K562 (cell line): Measurements from ENCODE around the gene TXNRD2. TPM values are rescaled to one million over a fixed set of nuclear protein-coding genes. Genes with fewer than 3 reads are reported as not detected.

ENCODE experiments used
- CEBPB ChIP-seq: fragments of 450-650 bp; IDR thresholded peaks from 2 replicates; pipeline ENCODE4 v1.6.1; 2016; ENCODE audit warnings: missing genetic modification characterization, missing compliant biosample characterization
- CREB3L1 ChIP-seq: fragments of 450-650 bp; IDR thresholded peaks from 2 replicates; pipeline ENCODE4 v1.6.1; 2014; ENCODE audit warnings: low read depth, mild to moderate bottlenecking, moderate library complexity, borderline replicate concordance
- CREM ChIP-seq: IDR thresholded peaks from 2 replicates; pipeline ENCODE4 v1.6.1; 2014; ENCODE audit warnings: antibody characterized with exemption, low read depth
- DNMT1 ChIP-seq: fragments of 450-650 bp; IDR thresholded peaks from 2 replicates; pipeline ENCODE4 v1.6.1; 2016; ENCODE audit warnings: antibody characterized with exemption, mild to moderate bottlenecking
- E2F8 ChIP-seq: fragments of 450-650 bp; IDR thresholded peaks from 2 replicates; pipeline ENCODE4 v1.7.1; 2018; ENCODE audit warnings: mild to moderate bottlenecking, low read depth; ENCODE audit not compliant: partially characterized antibody
- ETS1 ChIP-seq: conservative IDR thresholded peaks from 2 replicates; pipeline ENCODE4 v1.6.1; 2011; ENCODE audit warnings: low read depth, mild to moderate bottlenecking, low read length; ENCODE audit not compliant: control insufficient read depth
- ETV6 ChIP-seq, 3 experiments: fragments of 150-350 bp in 1 of 3; sonication (generic) in 1 of 3; formaldehyde crosslinking in 1 of 3; IDR thresholded peaks; 2 replicates each; pipeline versions ENCODE4 v1.6.1 to v1.8.0; 2014 to 2022; ENCODE audit warnings: borderline replicate concordance in 2 of 3, low read depth in 2 of 3, antibody characterized with exemption in 1 of 3, low read length in 1 of 3, mild to moderate bottlenecking in 1 of 3, missing genetic modification reagents in 1 of 3
- HDAC8 ChIP-seq: fragments of 450-650 bp; IDR thresholded peaks from 2 replicates; pipeline ENCODE4 v1.6.1; 2016; ENCODE audit warnings: mild to moderate bottlenecking, missing genetic modification characterization, moderate library complexity, missing compliant biosample characterization
- HMGN3 ChIP-seq: IDR thresholded peaks from 2 replicates; pipeline ENCODE4 v1.6.1; 2011; ENCODE audit warnings: borderline replicate concordance, low read depth, mild to moderate bottlenecking, mixed read lengths, low read length; ENCODE audit not compliant: insufficient read length; ENCODE audit errors: extremely low read depth
- HNRNPLL ChIP-seq: fragments of 200-400 bp; formaldehyde crosslinking; IDR thresholded peaks from 2 replicates; pipeline ENCODE4 v1.6.1; 2017; ENCODE audit warnings: low read length, low read depth, mild to moderate bottlenecking; ENCODE audit not compliant: poor library complexity, severe bottlenecking
- HSF4 ChIP-seq: fragments of 250-450 bp; sonication (Bioruptor Pico); IDR thresholded peaks from 2 replicates; pipeline ENCODE4 v2.1.2; 2022; ENCODE audit warnings: mild to moderate bottlenecking, moderate library complexity, borderline replicate concordance
- PHF20 ChIP-seq: fragments of 450-650 bp; IDR thresholded peaks from 2 replicates; pipeline ENCODE4 v1.6.1; 2018; ENCODE audit not compliant: partially characterized antibody
- POLR2G ChIP-seq: fragments of 200-400 bp; formaldehyde crosslinking; IDR thresholded peaks from 2 replicates; pipeline ENCODE4 v1.6.1; 2017; ENCODE audit warnings: low read depth, mild to moderate bottlenecking, antibody characterized with exemption, low read length, moderate library complexity
- SRF ChIP-seq, 2 experiments: fragments of 250-450, 450-650 bp in 1 of 2; sonication (Bioruptor Pico) in 1 of 2; sonication (generic) in 1 of 2; formaldehyde crosslinking; IDR thresholded peaks; 2 replicates each; pipeline versions ENCODE4 v1.5.0 to v1.5.1; 2020 to 2022; ENCODE audit warnings: mild to moderate bottlenecking in 1 of 2, missing genetic modification reagents in 1 of 2
- TCF15 ChIP-seq: fragments of 250-450 bp; sonication (Bioruptor Pico); IDR thresholded peaks from 2 replicates; pipeline ENCODE4 v1.8.0; 2022; ENCODE audit warnings: moderate library complexity, mild to moderate bottlenecking, inconsistent platforms
- ZNF395 ChIP-seq: fragments of 200-800 bp; sonication (Bioruptor generic); IDR thresholded peaks from 2 replicates; pipeline ENCODE4 v1.6.1; 2017; ENCODE audit warnings: missing genetic modification characterization, missing compliant biosample characterization
- ZNF57 ChIP-seq: fragments of 450-650 bp; formaldehyde crosslinking; IDR thresholded peaks from 2 replicates; pipeline ENCODE4 v1.4.0; 2020; ENCODE audit warnings: mild to moderate bottlenecking, moderate library complexity
- ZNF696 ChIP-seq: fragments of 250-450 bp; sonication (Bioruptor Pico); conservative IDR thresholded peaks from 2 replicates; pipeline ENCODE4 v1.4.0; 2020; ENCODE audit warnings: mild to moderate bottlenecking, moderate library complexity
- polyA plus RNA-seq, 8 experiments: library from polyadenylated mRNA; depleted of rRNA in 4 of 8; stranded (reverse) in 5 of 8; unstranded in 3 of 8; fragments of >200 nt; fragmentation: Nextera tagmentation in 2 of 8; fragmentation: Illumina TruSeq in 1 of 8; extraction: Ambion mirVana in 2 of 8; extraction: Trizol in 1 of 8; gene quantifications; 2 replicates each; pipeline versions ENCODE4 v1.2.1 to v1.2.3, GENCODE V29; 2011 to 2014; ENCODE audit warnings: inconsistent platforms in 1 of 8, missing spikeins in 1 of 8
- total RNA-seq, 7 experiments: library from RNA; depleted of rRNA in 6 of 7; stranded (reverse); fragments of >200 nt in 6 of 7; fragmentation: Illumina TruSeq in 2 of 7; extraction: Trizol in 2 of 7; gene quantifications; 2 replicates each; pipeline versions ENCODE4 v1.2.1 to v1.2.3, GENCODE V29; 2011 to 2021; ENCODE audit warnings: low replicate concordance in 1 of 7

The TXNRD2 gene
- total and polyA plus RNA-seq, 9 of the 15 experiments (the other 6 are each of a cell fraction or from before 2014, with no cell fraction given), result 3.3 to 80.2 (median 49.4) TPM

GRCh38 chr22:19885841-19886592 lies 55.6 kb downstream of the TXNRD2 start (continued):
- TF ChIP-seq HNRNPLL (peak; percentile 21), HDAC8 (tag) (no peak), POLR2G (peak; percentile 41), ETS1 (no peak), TCF15 (CRISPR knock-in tag) (0 out of 2 replicates have a peak, but pooled peaks have one; percentile 42), ETV6 (IDR thresholded peaks at IDR 0.05; ENCODE audit: borderline replicate concordance in 1 of 2, low read depth in 2 of 2, low read length in 1 of 2) (0 out of 4 replicates have a peak, but pooled peaks of 1 of the 2 experiments have one; percentile 4), ETV6 (CRISPR knock-in tag; IDR thresholded peaks at IDR 0.05; ENCODE audit: borderline replicate concordance) (no peak), SRF (CRISPR knock-in tag; IDR thresholded peaks at IDR 0.05) (0 out of 4 replicates have a peak, but pooled peaks of 1 of the 2 experiments have one; percentile 56), DNMT1 (0 out of 2 replicates have a peak, but pooled peaks have one; percentile 31), HMGN3 (peak; percentile 72), ZNF395 (CRISPR knock-in tag) (no peak), E2F8 (no peak), PHF20 (no peak), CREM (no peak), CREB3L1 (no peak), ZNF696 (CRISPR knock-in tag) (no peak), ZNF57 (0 out of 2 replicates have a peak, but pooled peaks have one; percentile 25), HSF4 (CRISPR knock-in tag) (no peak), CEBPB (tag) (no peak)
